Testis (tissue), 3 donors: ENCODE results near the gene TMEM117. TPM values are rescaled to one million over a fixed set of nuclear protein-coding genes. Genes with fewer than 3 reads are reported as not detected.

Source experiments
- DNase-seq: peaks from one replicate; pipeline ENCODE4 v3.0.0-alpha.2; 2019
- H3K27ac ChIP-seq, 2 donors: fragments of 200-600 bp; sonication (generic); one replicate each; pipeline ENCODE4 v1.5.1; 2019
- H3K27me3 ChIP-seq: fragments of 200-600 bp; sonication (generic); one replicate; pipeline ENCODE4 v1.5.1; 2019
- H3K36me3 ChIP-seq: fragments of 200-600 bp; sonication (generic); one replicate; pipeline ENCODE4 v1.5.1; 2017; ENCODE audit warnings: low read depth; ENCODE audit errors: missing control alignments
- H3K4me1 ChIP-seq: fragments of 200-600 bp; sonication (generic); one replicate; pipeline ENCODE4 v1.5.1; 2019
- H3K4me3 ChIP-seq, 2 donors: fragments of 200-600 bp; sonication (generic); one replicate each; pipeline ENCODE4 v1.5.1; 2017 to 2019
- H3K9me3 ChIP-seq: fragments of 200-600 bp; sonication (generic); one replicate; pipeline ENCODE4 v1.5.1; 2017
- POLR2A ChIP-seq: fragments of 450-650 bp; IDR thresholded peaks from one replicate; pipeline ENCODE4 v1.6.1; 2017; ENCODE audit warnings: antibody characterized with exemption, mild to moderate bottlenecking, moderate library complexity
- WGBS, 2 donors: methylation state at CpG; one replicate each; pipeline ENCODE4 v1.1.5; 2018; 5-methylcytosine and 5-hydroxymethylcytosine counted together
- intact Hi-C: fragments of 100-400 bp; cut with DNase I; formaldehyde crosslinking; loops from one replicate; pipeline ENCODE4 v1.15.1; 2023; ENCODE audit warnings: low total_unique reads
- polyA plus RNA-seq: library from polyadenylated mRNA; stranded (reverse); fragments of 350-450 nt; fragmentation: Illumina TruSeq; extraction: RNeasy Lipid Tissue Mini Kit (QIAGEN cat#74804); gene quantifications from one replicate; pipeline ENCODE4 v1.2.3, GENCODE V29; 2014; ENCODE audit warnings: low read depth, low replicate concordance; ENCODE audit not compliant: insufficient read depth
- total RNA-seq, 2 donors: library from RNA; depleted of rRNA; stranded (reverse); fragments of >200 nt; gene quantifications; one replicate each; pipeline ENCODE4 v1.2.3, GENCODE V29; 2016
- TF ChIP-seq, protein P1 (sequence below), 3 experiments: fragments of 450-650 bp in 2 of 3; fragments of 200-600 bp in 1 of 3; sonication (generic) in 1 of 3; IDR thresholded peaks; one replicate each; pipeline ENCODE4 v1.5.1; 2016 to 2019; ENCODE audit warnings: antibody characterized with exemption in 3 of 3, mild to moderate bottlenecking in 2 of 3, moderate library complexity in 1 of 3

TMEM117 gene
- total and polyA plus RNA-seq, 3 donors from 2014 or later, result 6.1 to 17.7 (median 14.8) TPM

DNA sequence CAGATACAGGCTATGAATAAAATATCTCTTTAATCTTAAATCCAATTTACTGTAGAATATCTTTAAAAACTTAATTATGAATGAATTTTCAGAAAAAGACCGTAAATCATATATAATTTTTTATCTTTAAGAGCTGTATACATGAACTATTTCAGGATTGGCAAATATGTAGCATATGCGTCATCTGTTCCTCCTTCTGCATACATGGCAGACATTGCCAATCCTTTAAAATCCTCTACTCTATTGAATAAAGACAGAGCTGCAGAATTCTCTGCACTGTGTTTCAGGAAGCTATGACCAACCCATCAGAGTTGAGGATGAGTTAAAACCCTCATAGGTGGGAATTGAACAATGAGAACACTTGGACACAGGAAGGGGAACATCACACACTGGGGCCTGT is 279.0 kb downstream of the TMEM117 start:
- Histone ChIP-seq H3K36me3 (no peaks in the 10 kb centered on the region), H3K4me3 (no peak overlapping the region), H3K9me3 (no peaks in the 10 kb centered on the region), H3K27me3 (no peaks in the 10 kb centered on the region), H3K27ac (no peak overlapping the region), H3K4me1 (no peaks in the 10 kb centered on the region)
- no peak for TF ChIP-seq POLR2A
- TF ChIP-seq, protein P1, sequence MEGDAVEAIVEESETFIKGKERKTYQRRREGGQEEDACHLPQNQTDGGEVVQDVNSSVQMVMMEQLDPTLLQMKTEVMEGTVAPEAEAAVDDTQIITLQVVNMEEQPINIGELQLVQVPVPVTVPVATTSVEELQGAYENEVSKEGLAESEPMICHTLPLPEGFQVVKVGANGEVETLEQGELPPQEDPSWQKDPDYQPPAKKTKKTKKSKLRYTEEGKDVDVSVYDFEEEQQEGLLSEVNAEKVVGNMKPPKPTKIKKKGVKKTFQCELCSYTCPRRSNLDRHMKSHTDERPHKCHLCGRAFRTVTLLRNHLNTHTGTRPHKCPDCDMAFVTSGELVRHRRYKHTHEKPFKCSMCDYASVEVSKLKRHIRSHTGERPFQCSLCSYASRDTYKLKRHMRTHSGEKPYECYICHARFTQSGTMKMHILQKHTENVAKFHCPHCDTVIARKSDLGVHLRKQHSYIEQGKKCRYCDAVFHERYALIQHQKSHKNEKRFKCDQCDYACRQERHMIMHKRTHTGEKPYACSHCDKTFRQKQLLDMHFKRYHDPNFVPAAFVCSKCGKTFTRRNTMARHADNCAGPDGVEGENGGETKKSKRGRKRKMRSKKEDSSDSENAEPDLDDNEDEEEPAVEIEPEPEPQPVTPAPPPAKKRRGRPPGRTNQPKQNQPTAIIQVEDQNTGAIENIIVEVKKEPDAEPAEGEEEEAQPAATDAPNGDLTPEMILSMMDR (IDR thresholded peaks at IDR 0.05), result no peak
- WGBS, 2 donors, result 86 to 91% methylated on average over 2 of the region's 2 CpGs
- DNase-seq, result no peak
- intact Hi-C loops, result no loop called here

DNA sequence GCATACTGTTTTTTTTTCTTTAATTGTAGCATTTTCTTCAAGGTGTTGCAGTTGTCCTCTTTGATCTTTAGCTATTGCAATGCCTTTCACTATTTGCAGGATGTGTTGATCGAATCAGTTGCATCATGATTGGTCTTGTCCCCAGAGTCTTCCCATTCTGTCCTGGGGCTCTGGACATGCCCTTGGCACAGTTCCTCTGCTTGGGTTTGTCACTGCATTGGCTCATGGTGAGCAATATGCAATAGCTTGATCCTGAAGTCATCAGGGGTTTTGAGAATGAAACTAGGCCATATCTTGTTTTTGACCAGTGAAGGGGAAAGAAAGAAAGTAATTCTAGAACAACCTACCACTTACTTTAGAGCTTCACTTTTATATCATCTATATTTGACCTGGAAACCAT is 281.5 kb downstream of the TMEM117 start:
- Histone ChIP-seq H3K27me3 (no peaks in the 10 kb centered on the region), H3K36me3 (no peaks in the 10 kb centered on the region), H3K4me3 (no peak overlapping the region), H3K4me1 (no peaks in the 10 kb centered on the region), H3K27ac (no peak overlapping the region), H3K9me3 (no peaks in the 10 kb centered on the region)
- TF ChIP-seq, protein P1 (IDR thresholded peaks at IDR 0.05), result no peak
- no peak for TF ChIP-seq POLR2A
- DNase-seq, result no peak
- WGBS, 2 donors, result 77 to 93% methylated on average over 1 of the region's 1 CpG
- intact Hi-C loops, result no loop called here

DNA sequence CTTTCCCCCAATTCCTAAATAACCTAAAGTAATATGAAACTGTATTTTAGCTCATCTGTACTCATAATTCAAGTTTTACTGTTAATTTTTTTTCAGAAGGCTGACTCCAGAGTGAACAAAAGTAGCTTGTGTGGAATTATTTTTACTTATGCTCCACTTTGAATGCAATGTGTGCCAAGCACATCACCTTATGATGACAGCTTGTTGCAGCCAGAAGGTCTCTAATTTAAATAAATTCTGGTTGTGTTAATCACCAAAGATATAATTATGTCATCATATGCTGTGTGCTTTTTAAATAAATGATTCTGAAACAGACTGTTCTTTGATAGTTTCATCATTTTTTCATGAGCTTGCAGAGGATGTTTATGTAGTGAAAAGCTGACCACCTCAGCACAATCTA is 283.1 kb downstream of the TMEM117 start:
- intact Hi-C loops, result no loop called here
- TF ChIP-seq, protein P1 (IDR thresholded peaks at IDR 0.05), result no peak
- TF ChIP-seq POLR2A, result no peak
- no peak overlapping the region for H3K27ac ChIP-seq
- no peaks in the 10 kb centered on the region for H3K27me3 ChIP-seq
- no peaks in the 10 kb centered on the region for H3K4me1 ChIP-seq
- H3K36me3 ChIP-seq, result no peaks in the 10 kb centered on the region
- no peaks in the 10 kb centered on the region for H3K9me3 ChIP-seq
- no peak for DNase-seq
- H3K4me3 ChIP-seq, result no peak overlapping the region

DNA sequence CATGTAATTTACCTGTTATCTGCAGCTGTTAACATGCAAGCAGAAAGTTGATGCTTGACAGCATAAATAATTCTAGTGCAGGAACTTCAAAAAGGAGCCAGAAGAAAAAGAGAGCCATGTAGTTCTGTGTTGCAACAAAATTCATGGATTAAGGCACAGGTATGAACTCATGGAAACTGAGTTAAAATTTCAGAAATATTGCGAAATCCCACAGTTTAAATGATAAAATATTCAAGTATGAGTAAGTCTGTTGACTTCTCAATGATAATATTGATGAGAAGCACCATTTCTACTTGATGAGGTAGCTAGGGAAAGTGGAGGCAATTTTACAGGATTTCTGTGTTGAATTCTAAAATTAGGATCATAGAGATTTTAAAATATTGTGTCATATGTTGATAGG is 290.9 kb downstream of the TMEM117 start:
- DNase-seq, result no peak
- no peak for TF ChIP-seq POLR2A
- TF ChIP-seq, protein P1 (IDR thresholded peaks at IDR 0.05), result no peak
- H3K4me1 ChIP-seq, result no peaks in the 10 kb centered on the region
- intact Hi-C loops, result no loop called here
- H3K27me3 ChIP-seq, result no peaks in the 10 kb centered on the region
- H3K4me3 ChIP-seq, result no peak overlapping the region
- 89 to 92% methylated on average over 1 of the region's 1 CpG for whole genome bisulfite sequencing, 2 donors
- no peak overlapping the region for H3K27ac ChIP-seq
- no peaks in the 10 kb centered on the region for H3K36me3 ChIP-seq
- H3K9me3 ChIP-seq, result no peaks in the 10 kb centered on the region

DNA sequence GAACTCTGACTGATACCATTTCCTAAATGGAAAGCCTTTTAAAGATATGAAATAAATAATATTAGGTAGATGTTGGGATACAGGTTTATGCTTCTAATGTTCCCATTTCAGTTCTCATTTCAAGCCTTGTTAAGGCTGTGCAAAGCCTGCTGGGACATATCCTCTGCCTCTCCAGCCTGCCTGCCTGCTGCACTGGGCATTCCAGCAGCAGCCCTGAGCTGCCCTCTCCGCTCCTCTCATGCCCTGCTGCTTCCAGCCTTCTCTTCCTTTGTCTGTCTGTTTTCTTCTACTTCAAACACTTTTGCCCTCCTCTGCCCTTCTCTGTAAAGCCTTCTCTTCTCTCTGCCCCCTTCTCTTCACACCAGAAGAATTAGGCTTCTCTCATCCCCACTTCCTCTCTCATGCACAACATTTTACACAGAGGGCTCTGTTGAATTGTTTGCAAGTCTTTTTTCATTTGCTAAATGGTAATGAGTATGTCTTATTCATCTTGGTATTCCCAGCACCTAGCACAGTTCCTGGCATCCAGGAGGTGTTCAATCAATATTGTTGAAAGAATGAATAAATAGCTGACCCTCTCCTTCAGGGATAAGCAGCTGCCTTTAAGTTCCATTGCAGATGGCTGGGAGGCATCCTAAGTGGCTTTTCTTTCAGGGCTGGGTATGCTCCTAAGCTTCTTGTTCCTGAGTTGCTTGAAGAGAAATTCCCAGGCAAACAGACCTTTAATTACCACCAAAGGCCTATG is 292.3 kb downstream of the TMEM117 start:
- WGBS, 2 donors, result 73 to 100% methylated on average over 1 of the region's 1 CpG
- no peaks in the 10 kb centered on the region for H3K27me3 ChIP-seq
- no peak for TF ChIP-seq POLR2A
- H3K9me3 ChIP-seq, result no peaks in the 10 kb centered on the region
- intact Hi-C loops, result no loop called here
- no peak overlapping the region for H3K27ac ChIP-seq
- H3K4me3 ChIP-seq, result no peak overlapping the region
- no peaks in the 10 kb centered on the region for H3K36me3 ChIP-seq
- DNase-seq, result no peak
- no peaks in the 10 kb centered on the region for H3K4me1 ChIP-seq
